HEK293 (cell line): ENCODE measurements around the gene CEP104.
"Not testable (repeated sequence)": the region's sequence is repeated elsewhere in the genome, so short reads cannot be mapped to it uniquely, and the experiment has no call there.

Experiments
- CTCF ChIA-PET: fragments of 350-600 bp; formaldehyde crosslinking; extraction: SDS; loops from one replicate; lab custom pipeline; 2021; ENCODE audit warnings: antibody characterized with exemption; lab: Yijun Ruan, JAX
- POLR2A ChIA-PET: fragments of 300-600 bp; formaldehyde crosslinking; extraction: SDS; loops from one replicate; lab custom pipeline; 2020; ENCODE audit warnings: antibody characterized with exemption, inconsistent platforms; lab: Yijun Ruan, JAX
- H3K27ac ChIP-seq: fragments of 200-500 bp; sonication (Bioruptor generic); 2 replicates; pipeline ENCODE4 v1.5.1; 2014; ENCODE audit warnings: low read depth, low read length, control low read depth, inconsistent platforms; ENCODE audit errors: extremely low read depth
- H3K36me3 ChIP-seq, 2 experiments: fragments of 200-500 bp in 1 of 2; sonication (Bioruptor generic) in 1 of 2; 1 replicate in 1 of 2; 2 replicates in 1 of 2; pipeline ENCODE4 v1.5.1; 2014 to 2017; ENCODE audit warnings: inconsistent platforms in 2 of 2, low read length in 2 of 2; ENCODE audit not compliant: control insufficient read depth in 2 of 2, insufficient read depth in 1 of 2
- H3K4me1 ChIP-seq: fragments of 200-500 bp; sonication (Bioruptor generic); 2 replicates; pipeline ENCODE4 v1.5.1; 2014; ENCODE audit warnings: mild to moderate bottlenecking, low read length, inconsistent platforms; ENCODE audit not compliant: control insufficient read depth, insufficient read depth
- H3K4me3 ChIP-seq: 2 replicates; pipeline ENCODE4 v1.5.1; 2011; ENCODE audit warnings: low read depth, mild to moderate bottlenecking, control low read depth, low read length, moderate library complexity
- H3K9me3 ChIP-seq: fragments of 200-500 bp; sonication (Bioruptor generic); 2 replicates; pipeline ENCODE4 v1.5.1; 2014; ENCODE audit warnings: low read depth, low read length, inconsistent platforms; ENCODE audit not compliant: control insufficient read depth, insufficient read depth
- EGR2 ChIP-seq: fragments of 450-650 bp; formaldehyde crosslinking; IDR thresholded peaks from 2 replicates; pipeline ENCODE4 v1.5.1; 2016; ENCODE audit warnings: low read depth, missing biosample characterization, missing genetic modification characterization
- HOXC10 ChIP-seq: sonication (generic); formaldehyde crosslinking; IDR thresholded peaks from 2 replicates; pipeline ENCODE4 v1.8.1; 2023; ENCODE audit warnings: mild to moderate bottlenecking, missing genetic modification reagents
- IKZF3 ChIP-seq: fragments of 450-650 bp; IDR thresholded peaks from 2 replicates; pipeline ENCODE4 v1.5.0; 2018; ENCODE audit warnings: missing biosample characterization, mild to moderate bottlenecking, missing genetic modification characterization, moderate library complexity
- KLF1 ChIP-seq: fragments of 450-650 bp; formaldehyde crosslinking; IDR thresholded peaks from 2 replicates; pipeline ENCODE4 v1.5.1; 2016; ENCODE audit warnings: missing biosample characterization, missing genetic modification characterization
- ZFP41 ChIP-seq: fragments of 450-650 bp; formaldehyde crosslinking; IDR thresholded peaks from 2 replicates; pipeline ENCODE4 v1.5.1; 2016; ENCODE audit warnings: missing biosample characterization, missing genetic modification characterization, borderline replicate concordance
- ZNF19 ChIP-seq: fragments of 450-650 bp; formaldehyde crosslinking; IDR thresholded peaks from 2 replicates; pipeline ENCODE4; 2016; ENCODE audit warnings: missing biosample characterization, missing genetic modification characterization, low read depth
- ZNF221 ChIP-seq: fragments of 450-650 bp; formaldehyde crosslinking; IDR thresholded peaks from 2 replicates; pipeline ENCODE4 v1.5.1; 2017; ENCODE audit warnings: missing biosample characterization, missing genetic modification characterization, borderline replicate concordance
- ZNF266 ChIP-seq: fragments of 450-650 bp; formaldehyde crosslinking; IDR thresholded peaks from 2 replicates; pipeline ENCODE4 v1.5.1; 2016; ENCODE audit warnings: missing biosample characterization, missing genetic modification characterization, low read depth
- ZNF280D ChIP-seq: fragments of 450-650 bp; formaldehyde crosslinking; IDR thresholded peaks from 2 replicates; pipeline ENCODE4 v1.5.1; 2016; ENCODE audit warnings: missing biosample characterization, missing genetic modification characterization
- ZNF354C ChIP-seq: fragments of 450-650 bp; formaldehyde crosslinking; IDR thresholded peaks from 2 replicates; pipeline ENCODE4 v1.5.1; 2016; ENCODE audit warnings: missing biosample characterization, missing genetic modification characterization, low read depth, borderline replicate concordance
- ZNF394 ChIP-seq: fragments of 450-650 bp; formaldehyde crosslinking; IDR thresholded peaks from 2 replicates; pipeline ENCODE4 v1.5.1; 2016; ENCODE audit warnings: missing biosample characterization, missing genetic modification characterization, mild to moderate bottlenecking, moderate library complexity, borderline replicate concordance
- ZNF529 ChIP-seq: fragments of 450-650 bp; formaldehyde crosslinking; IDR thresholded peaks from 2 replicates; pipeline ENCODE4 v1.5.1; 2017; ENCODE audit warnings: missing genetic modification characterization, missing biosample characterization; ENCODE audit not compliant: insufficient replicate concordance
- ZNF555 ChIP-seq: fragments of 450-650 bp; formaldehyde crosslinking; conservative IDR thresholded peaks from 2 replicates; pipeline ENCODE4 v1.5.1; 2017; ENCODE audit warnings: missing biosample characterization, mild to moderate bottlenecking, missing genetic modification characterization, inconsistent platforms
- ZNF623 ChIP-seq: fragments of 450-650 bp; formaldehyde crosslinking; IDR thresholded peaks from 2 replicates; pipeline ENCODE4 v1.5.1; 2016; ENCODE audit warnings: missing biosample characterization, missing genetic modification characterization
- ZNF658 ChIP-seq: fragments of 450-650 bp; formaldehyde crosslinking; IDR thresholded peaks from 2 replicates; pipeline ENCODE4; 2016; ENCODE audit warnings: missing biosample characterization, missing genetic modification characterization
- ZNF701 ChIP-seq: fragments of 450-650 bp; formaldehyde crosslinking; IDR thresholded peaks from 2 replicates; pipeline ENCODE4 v1.5.1; 2016; ENCODE audit warnings: missing biosample characterization, missing genetic modification characterization
- ZSCAN23 ChIP-seq: fragments of 450-650 bp; formaldehyde crosslinking; IDR thresholded peaks from 2 replicates; pipeline ENCODE4 v1.5.1; 2016; ENCODE audit warnings: missing biosample characterization, missing genetic modification characterization
- TF ChIP-seq, protein P1 (sequence below): fragments of 450-650 bp; formaldehyde crosslinking; IDR thresholded peaks from 2 replicates; pipeline ENCODE4 v1.5.0; 2017; ENCODE audit warnings: missing biosample characterization, missing genetic modification characterization, borderline replicate concordance

CEP104 gene

GRCh38 chr1:3807769-3808168, 49.2 kb downstream of the CEP104 start:
- Histone ChIP-seq H3K9me3 (no peaks in the 10 kb centered on the region), H3K27ac (no peak overlapping the region), H3K4me3 (no peak overlapping the region), H3K4me1 (no peaks in the 10 kb centered on the region; the same call in 1 of the 2 replicates), H3K36me3 (no peaks in the 10 kb centered on the region)
- CTCF ChIA-PET: no interaction called here
- TF ChIP-seq EGR2 (tag by site-specific recombination) (peak; percentile 59), HOXC10 (CRISPR knock-in tag) (no peak)
- POLR2A ChIA-PET: no interaction called here

DNA sequence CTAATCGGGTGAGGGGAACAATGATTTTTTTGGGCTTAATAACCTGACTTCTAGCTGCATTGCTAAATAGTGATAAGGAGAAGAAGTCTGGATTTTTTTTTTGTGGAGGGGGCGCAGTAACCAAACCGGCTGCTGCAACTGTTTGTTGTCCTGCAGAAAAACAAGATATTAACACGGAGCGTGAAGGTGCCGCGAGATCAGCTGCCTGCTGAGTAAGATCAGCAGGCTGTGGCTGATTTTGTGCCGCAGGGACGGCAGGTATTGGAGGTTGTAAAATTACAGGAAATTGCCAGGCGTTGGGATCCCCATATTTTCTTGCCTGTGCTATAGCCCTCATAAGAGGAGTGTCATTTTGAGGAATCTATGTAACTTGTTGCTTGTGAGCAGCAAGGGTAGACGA, 52.0 kb downstream of the CEP104 start:
- POLR2A ChIA-PET: no interaction called here
- H3K4me1 ChIP-seq: no peaks in the 10 kb centered on the region
- no peak overlapping the region for H3K27ac ChIP-seq
- H3K4me3 ChIP-seq: no peak overlapping the region
- TF ChIP-seq ZNF555 (no peak), ZNF658 (tag by site-specific recombination) (no peak), ZNF623 (no peak), ZNF19 (tag by site-specific recombination) (no peak), ZNF394 (no peak), ZNF529 (tag by site-specific recombination) (no peak), ZNF280D (tag by site-specific recombination) (no peak), ZSCAN23 (tag by site-specific recombination) (no peak), HOXC10 (CRISPR knock-in tag) (no peak)
- TF ChIP-seq, protein P1, sequence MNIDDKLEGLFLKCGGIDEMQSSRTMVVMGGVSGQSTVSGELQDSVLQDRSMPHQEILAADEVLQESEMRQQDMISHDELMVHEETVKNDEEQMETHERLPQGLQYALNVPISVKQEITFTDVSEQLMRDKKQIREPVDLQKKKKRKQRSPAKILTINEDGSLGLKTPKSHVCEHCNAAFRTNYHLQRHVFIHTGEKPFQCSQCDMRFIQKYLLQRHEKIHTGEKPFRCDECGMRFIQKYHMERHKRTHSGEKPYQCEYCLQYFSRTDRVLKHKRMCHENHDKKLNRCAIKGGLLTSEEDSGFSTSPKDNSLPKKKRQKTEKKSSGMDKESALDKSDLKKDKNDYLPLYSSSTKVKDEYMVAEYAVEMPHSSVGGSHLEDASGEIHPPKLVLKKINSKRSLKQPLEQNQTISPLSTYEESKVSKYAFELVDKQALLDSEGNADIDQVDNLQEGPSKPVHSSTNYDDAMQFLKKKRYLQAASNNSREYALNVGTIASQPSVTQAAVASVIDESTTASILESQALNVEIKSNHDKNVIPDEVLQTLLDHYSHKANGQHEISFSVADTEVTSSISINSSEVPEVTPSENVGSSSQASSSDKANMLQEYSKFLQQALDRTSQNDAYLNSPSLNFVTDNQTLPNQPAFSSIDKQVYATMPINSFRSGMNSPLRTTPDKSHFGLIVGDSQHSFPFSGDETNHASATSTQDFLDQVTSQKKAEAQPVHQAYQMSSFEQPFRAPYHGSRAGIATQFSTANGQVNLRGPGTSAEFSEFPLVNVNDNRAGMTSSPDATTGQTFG (tag by site-specific recombination): no peak
- H3K9me3 ChIP-seq: no peaks in the 10 kb centered on the region
- CTCF ChIA-PET: interaction anchor here (1.0 kb wide), 1 partner anchor 352 kb away, joined by 3 read pairs; no protein-coding TSS in a partner anchor
- H3K36me3 ChIP-seq: no peaks in the 10 kb centered on the region

GRCh38 chr1:3804627-3804944, 52.4 kb downstream of the CEP104 start:
- H3K4me1 ChIP-seq, H3K27ac ChIP-seq, POLR2A ChIA-PET, H3K4me3 ChIP-seq, H3K9me3 ChIP-seq, H3K36me3 ChIP-seq: not testable (repeated sequence)
- CTCF ChIA-PET: interaction anchor here (0.6 to 0.9 kb wide), 2 partner anchors 35 to 240 kb away, joined by 3 read pairs; no protein-coding TSS in a partner anchor

DNA sequence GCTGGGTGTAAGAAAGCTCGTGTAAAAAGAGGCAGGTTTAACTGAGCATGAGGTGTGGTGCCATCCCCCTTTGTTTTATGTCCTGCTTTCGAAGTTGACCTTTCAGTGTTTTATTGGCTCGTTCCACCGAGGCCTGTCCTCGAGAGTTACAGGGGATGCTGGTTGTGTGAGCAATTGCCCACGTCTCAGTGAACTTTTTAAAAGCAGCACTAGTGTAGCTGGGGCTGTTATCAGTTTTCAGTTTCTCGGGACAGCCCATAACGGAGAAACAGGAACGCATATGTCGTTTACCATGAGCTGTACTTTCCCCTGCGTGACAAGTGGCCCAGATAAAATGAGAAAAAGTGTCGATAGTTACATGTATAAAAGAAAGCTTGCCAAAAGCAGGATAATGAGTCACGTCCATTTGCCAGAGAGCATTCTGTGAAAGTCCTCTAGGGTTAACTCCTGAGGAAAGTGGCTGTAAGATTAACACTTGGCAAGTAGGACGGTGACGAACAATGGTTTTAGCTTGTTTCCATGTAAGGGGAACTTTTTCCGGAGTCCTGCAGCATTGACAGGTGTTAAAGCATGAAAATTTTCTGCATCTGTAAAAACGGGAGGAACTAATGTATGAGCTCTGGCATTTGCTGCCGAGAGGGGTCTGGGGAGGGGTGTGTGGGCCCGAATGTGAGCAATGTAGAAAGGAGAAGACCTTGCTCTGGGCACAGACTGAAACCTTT, 52.9 kb downstream of the CEP104 start:
- H3K4me1 ChIP-seq: no peaks in the 10 kb centered on the region
- no peak overlapping the region for H3K27ac ChIP-seq
- ChIA-PET CTCF (interaction anchor here (0.6 to 0.9 kb wide), 3 partner anchors 28 to 239 kb away, joined by 3 read pairs; no protein-coding TSS in a partner anchor), POLR2A (no interaction called here)
- TF ChIP-seq KLF1 (no peak), IKZF3 (tag by site-specific recombination) (no peak), ZNF701 (tag by site-specific recombination) (no peak), ZNF354C (tag by site-specific recombination) (no peak), ZNF221 (tag by site-specific recombination) (no peak), ZFP41 (tag by site-specific recombination) (no peak), ZNF266 (tag by site-specific recombination) (no peak)
- H3K9me3 ChIP-seq: no peaks in the 10 kb centered on the region
- H3K36me3 ChIP-seq: no peaks in the 10 kb centered on the region
- H3K4me3 ChIP-seq: no peak overlapping the region
